ENCODE results near the gene TRABD2B. TPM values are rescaled to one million over a fixed set of nuclear protein-coding genes. Genes with fewer than 3 reads are reported as not detected.

Gene TRABD2B
- total and polyA plus RNA-seq, 4 donors = 0.28 to 2.6 (median 1.3) TPM

- H3K36me3 ChIP-seq (ENCODE audit: control insufficient read depth in 4 of 4, insufficient read depth in 3 of 4, low read depth in 1 of 4, low read length in 3 of 4) = no peaks in the 10 kb centered on the region
- no peak overlapping the region for H3K4me3 ChIP-seq (ENCODE audit: low read depth in 1 of 3, low read length in 3 of 3)
- H3K27me3 ChIP-seq (ENCODE audit: control insufficient read depth in 4 of 4, insufficient read depth in 4 of 4, low read length in 3 of 4) = no peaks in the 10 kb centered on the region
- no peak overlapping the region for H3K27ac ChIP-seq (ENCODE audit: low read depth in 1 of 2, low read length in 2 of 2)
- no peaks in the 10 kb centered on the region for H3K9me3 ChIP-seq (ENCODE audit: control insufficient read depth in 4 of 4, low read length in 3 of 4)
- H3K9ac ChIP-seq (ENCODE audit: low read depth in 1 of 2, low read length in 2 of 2) = no peak overlapping the region
- 90% methylated on average over 4 of the region's 4 CpGs for WGBS
- TF ChIP-seq YY1 (IDR thresholded peaks at IDR 0.05) = no peak
- no peak for TF ChIP-seq NR2F2 (IDR thresholded peaks at IDR 0.05)
- no peak for TF ChIP-seq GABPA (IDR thresholded peaks at IDR 0.05 in 1 of 2, conservative IDR thresholded peaks at IDR 0.05 in 1 of 2)
- DNase-seq (ENCODE audit: low spot score) = no peak
- H3K4me1 ChIP-seq (ENCODE audit: control insufficient read depth in 4 of 4, insufficient read depth in 4 of 4, low read length in 3 of 4) = peaks cover 0 to 27% (median 19%) of the 10 kb centered on the region in 4 donors
Measured at GRCh38 chr1:47999097-47999496, 1.9 kb upstream of the TRABD2B start.

- Histone ChIP-seq H3K4me1 (ENCODE audit: control insufficient read depth in 4 of 4, insufficient read depth in 4 of 4, low read length in 3 of 4) (peaks cover 0 to 33% (median 25%) of the 10 kb centered on the region in 4 donors), H3K27ac (ENCODE audit: low read depth in 1 of 2, low read length in 2 of 2) (no peak overlapping the region), H3K27me3 (ENCODE audit: control insufficient read depth in 4 of 4, insufficient read depth in 4 of 4, low read length in 3 of 4) (no peaks in the 10 kb centered on the region), H3K36me3 (ENCODE audit: control insufficient read depth in 4 of 4, insufficient read depth in 3 of 4, low read depth in 1 of 4, low read length in 3 of 4) (no peaks in the 10 kb centered on the region), H3K9ac (ENCODE audit: low read depth in 1 of 2, low read length in 2 of 2) (no peak overlapping the region), H3K4me3 (ENCODE audit: low read depth in 1 of 3, low read length in 3 of 3) (no peak overlapping the region), H3K9me3 (ENCODE audit: control insufficient read depth in 4 of 4, low read length in 3 of 4) (no peaks in the 10 kb centered on the region)
- no peak for DNase-seq (ENCODE audit: low spot score)
- TF ChIP-seq REST (IDR thresholded peaks at IDR 0.05) = no peak
- no peak for TF ChIP-seq EGR1 (IDR thresholded peaks at IDR 0.05; ENCODE audit: low read depth in 2 of 2)
- TF ChIP-seq RAD21 (IDR thresholded peaks at IDR 0.05) = no peak
- WGBS = 91% methylated on average over 8 of the region's 8 CpGs
Measured at GRCh38 chr1:47998396-47998990, 1.3 kb upstream of the TRABD2B start.

- H3K27ac ChIP-seq (ENCODE audit: low read depth in 1 of 2, low read length in 2 of 2) = peak overlapping the region; percentile 49 to 57
- H3K4me3 ChIP-seq (ENCODE audit: low read depth in 1 of 3, low read length in 3 of 3) = peak overlapping the region; percentile 52 to 76 (median 69)
- H3K27me3 ChIP-seq (ENCODE audit: control insufficient read depth in 4 of 4, insufficient read depth in 4 of 4, low read length in 3 of 4) = no peaks in the 10 kb centered on the region
- TF ChIP-seq SP1 (IDR thresholded peaks at IDR 0.05) (no peak), RXRA (IDR thresholded peaks at IDR 0.05) (no peak), EGR1 (IDR thresholded peaks at IDR 0.05; ENCODE audit: low read depth in 2 of 2) (no peak), RAD21 (IDR thresholded peaks at IDR 0.05) (no peak), JUND (IDR thresholded peaks at IDR 0.05) (no peak), FOXA2 (IDR thresholded peaks at IDR 0.05) (no peak), TAF1 (conservative IDR thresholded peaks at IDR 0.05) (no peak), REST (IDR thresholded peaks at IDR 0.05) (no peak), ZBTB33 (IDR thresholded peaks at IDR 0.05) (no peak), YY1 (IDR thresholded peaks at IDR 0.05) (no peak), GABPA (IDR thresholded peaks at IDR 0.05 in 1 of 2, conservative IDR thresholded peaks at IDR 0.05 in 1 of 2) (no peak), CTCF (IDR thresholded peaks at IDR 0.05; ENCODE audit: low read depth, low read length, missing input control) (no peak)
- peaks cover 5 to 46% (median 38%) of the 10 kb centered on the region in 4 donors for H3K4me1 ChIP-seq (ENCODE audit: control insufficient read depth in 4 of 4, insufficient read depth in 4 of 4, low read length in 3 of 4)
- no peak for DNase-seq (ENCODE audit: low spot score)
- WGBS = 2% methylated on average over 80 of the region's 80 CpGs
- H3K9ac ChIP-seq (ENCODE audit: low read depth in 1 of 2, low read length in 2 of 2) = peak overlapping the region in 1 of 2 donors; percentile 41
- no peaks in the 10 kb centered on the region for H3K9me3 ChIP-seq (ENCODE audit: control insufficient read depth in 4 of 4, low read length in 3 of 4)
- H3K36me3 ChIP-seq (ENCODE audit: control insufficient read depth in 4 of 4, insufficient read depth in 3 of 4, low read depth in 1 of 4, low read length in 3 of 4) = no peaks in the 10 kb centered on the region
Measured at GRCh38 chr1:47996406-47997226, 569 bp downstream of the TRABD2B start.
